Measurements from ENCODE around the gene SLC12A7. TPM values are rescaled to one million over a fixed set of nuclear protein-coding genes. Genes with fewer than 3 reads are reported as not detected.

The SLC12A7 gene
- total and polyA plus RNA-seq, 7 donors: 7.2 to 54.3 (median 16.8) TPM

DNA sequence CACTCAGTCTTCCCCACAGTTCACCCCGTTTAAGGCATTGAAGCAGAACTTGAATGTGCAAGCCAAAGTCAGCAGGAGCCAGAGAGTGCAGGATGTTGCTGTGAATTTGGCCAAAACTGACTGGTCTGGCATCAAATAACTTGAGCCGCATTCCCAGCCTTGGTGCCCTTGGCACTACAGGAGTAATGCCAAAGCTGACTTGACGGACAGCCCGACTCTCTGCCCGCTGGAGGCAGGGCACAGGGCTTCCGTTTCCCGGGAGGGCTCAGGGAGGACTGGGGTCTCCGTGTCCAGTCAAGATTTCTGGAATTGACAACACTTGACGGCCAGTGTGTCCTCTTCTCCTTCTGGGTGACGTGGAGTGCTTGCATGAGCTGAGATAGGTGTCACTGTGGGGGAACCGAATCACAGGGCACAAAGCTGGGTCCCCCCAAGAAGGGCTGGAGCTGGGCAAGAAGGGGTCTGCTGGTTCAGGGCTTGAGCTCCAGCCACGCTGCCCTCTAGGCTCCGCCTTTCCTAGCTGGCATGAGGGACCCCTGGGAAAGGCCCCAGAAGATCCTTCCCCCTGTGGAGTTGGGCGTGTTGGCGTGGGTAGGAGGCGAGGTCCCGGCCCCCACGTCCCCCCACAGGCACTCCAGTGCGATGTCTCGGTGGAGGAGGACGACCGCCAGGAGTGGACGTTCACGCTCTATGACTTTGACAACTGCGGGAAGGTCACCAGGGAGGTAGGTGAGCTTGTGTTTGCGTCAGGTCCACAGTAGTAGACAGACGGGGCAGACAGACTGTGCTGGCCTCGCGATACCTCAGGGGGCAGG lies 78.0 kb downstream of the SLC12A7 start:
- Histone ChIP-seq H3K27me3 (peaks cover 0 to 8% (median 0%) of the 10 kb centered on the region in 3 donors), H3K36me3 (no peaks in the 10 kb centered on the region), H3K27ac (no peak overlapping the region), H3K4me3 (no peak overlapping the region), H3K4me1 (no peaks in the 10 kb centered on the region), H3K9me3 (no peaks in the 10 kb centered on the region)
- intact Hi-C loops (cut with DNase I): no loop called here
- peak; percentile 39 for DNase-seq
- 86 to 93% methylated on average over 29 of the region's 29 CpGs for WGBS, 2 donors
- TF ChIP-seq EP300 (IDR thresholded peaks at IDR 0.05) (no peak), POLR2A (IDR thresholded peaks at IDR 0.05) (no peak), POLR2AphosphoS5 (IDR thresholded peaks at IDR 0.05) (no peak)
- TF ChIP-seq, protein P1, sequence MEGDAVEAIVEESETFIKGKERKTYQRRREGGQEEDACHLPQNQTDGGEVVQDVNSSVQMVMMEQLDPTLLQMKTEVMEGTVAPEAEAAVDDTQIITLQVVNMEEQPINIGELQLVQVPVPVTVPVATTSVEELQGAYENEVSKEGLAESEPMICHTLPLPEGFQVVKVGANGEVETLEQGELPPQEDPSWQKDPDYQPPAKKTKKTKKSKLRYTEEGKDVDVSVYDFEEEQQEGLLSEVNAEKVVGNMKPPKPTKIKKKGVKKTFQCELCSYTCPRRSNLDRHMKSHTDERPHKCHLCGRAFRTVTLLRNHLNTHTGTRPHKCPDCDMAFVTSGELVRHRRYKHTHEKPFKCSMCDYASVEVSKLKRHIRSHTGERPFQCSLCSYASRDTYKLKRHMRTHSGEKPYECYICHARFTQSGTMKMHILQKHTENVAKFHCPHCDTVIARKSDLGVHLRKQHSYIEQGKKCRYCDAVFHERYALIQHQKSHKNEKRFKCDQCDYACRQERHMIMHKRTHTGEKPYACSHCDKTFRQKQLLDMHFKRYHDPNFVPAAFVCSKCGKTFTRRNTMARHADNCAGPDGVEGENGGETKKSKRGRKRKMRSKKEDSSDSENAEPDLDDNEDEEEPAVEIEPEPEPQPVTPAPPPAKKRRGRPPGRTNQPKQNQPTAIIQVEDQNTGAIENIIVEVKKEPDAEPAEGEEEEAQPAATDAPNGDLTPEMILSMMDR (IDR thresholded peaks at IDR 0.05): no peak

DNA sequence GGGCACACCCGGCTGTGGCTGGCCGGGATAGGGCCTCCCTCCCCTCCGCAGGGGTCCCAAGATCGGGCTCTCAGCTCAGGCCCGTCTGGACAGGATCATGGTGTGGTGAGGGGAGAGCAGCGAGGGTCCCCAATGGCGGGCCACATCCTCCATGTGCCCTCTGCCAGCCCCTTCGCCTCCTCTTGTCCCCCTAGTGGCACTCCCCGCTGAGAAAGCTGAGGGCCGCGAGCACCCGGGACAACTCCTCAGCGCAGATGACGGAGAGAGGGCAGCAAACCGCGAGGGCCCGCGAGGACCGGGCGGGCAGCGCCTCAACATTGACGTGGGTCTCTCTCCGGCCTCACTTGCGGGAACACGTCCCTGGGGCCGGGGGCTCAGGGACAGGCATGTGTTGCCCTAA lies 78.7 kb downstream of the SLC12A7 start:
- Histone ChIP-seq H3K27ac (no peak overlapping the region), H3K36me3 (no peaks in the 10 kb centered on the region), H3K27me3 (peaks cover 0 to 8% (median 0%) of the 10 kb centered on the region in 3 donors), H3K9me3 (no peaks in the 10 kb centered on the region), H3K4me3 (no peak overlapping the region), H3K4me1 (no peaks in the 10 kb centered on the region)
- WGBS, 2 donors: 91 to 94% methylated on average over 26 of the region's 26 CpGs
- intact Hi-C loops (cut with DNase I): no loop called here
- peak; percentile 61 for DNase-seq
- no peak for TF ChIP-seq POLR2AphosphoS5 (IDR thresholded peaks at IDR 0.05)

DNA sequence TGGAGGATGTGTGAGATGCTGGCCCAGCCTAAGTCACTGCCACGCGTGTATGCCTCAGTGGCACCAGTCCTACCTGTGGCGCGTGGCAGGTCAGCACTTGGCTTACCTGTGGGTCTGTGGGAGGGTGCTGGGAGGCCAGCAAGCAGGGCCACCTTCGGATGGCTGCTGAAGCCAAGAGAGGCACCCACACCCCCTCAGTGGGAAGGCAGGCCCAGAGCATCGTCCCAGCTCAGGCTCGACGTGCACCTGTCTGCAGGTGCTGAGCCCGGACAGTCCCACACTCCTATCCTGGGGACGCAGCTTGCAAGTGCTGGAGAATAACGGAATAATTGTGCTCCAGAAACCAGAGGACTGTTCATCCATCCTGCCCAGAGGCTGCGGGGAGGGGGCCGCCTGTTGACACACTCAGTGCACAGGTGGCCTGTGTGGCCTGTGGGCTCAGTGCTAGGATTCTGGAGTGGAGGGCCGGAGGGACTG lies 79.3 kb downstream of the SLC12A7 start:
- peaks cover 0 to 8% (median 0%) of the 10 kb centered on the region in 3 donors for H3K27me3 ChIP-seq
- TF ChIP-seq EP300 (IDR thresholded peaks at IDR 0.05) (no peak), POLR2AphosphoS5 (IDR thresholded peaks at IDR 0.05) (no peak), POLR2A (IDR thresholded peaks at IDR 0.05) (no peak)
- TF ChIP-seq, protein P1 (IDR thresholded peaks at IDR 0.05): no peak
- no peaks in the 10 kb centered on the region for H3K9me3 ChIP-seq
- no peak overlapping the region for H3K27ac ChIP-seq
- no peaks in the 10 kb centered on the region for H3K36me3 ChIP-seq
- peak; percentile 52 for DNase-seq
- WGBS, 2 donors: 91 to 96% methylated on average over 14 of the region's 14 CpGs
- no peak overlapping the region for H3K4me3 ChIP-seq
- intact Hi-C loops (cut with DNase I): no loop called here
- H3K4me1 ChIP-seq: no peaks in the 10 kb centered on the region

DNA sequence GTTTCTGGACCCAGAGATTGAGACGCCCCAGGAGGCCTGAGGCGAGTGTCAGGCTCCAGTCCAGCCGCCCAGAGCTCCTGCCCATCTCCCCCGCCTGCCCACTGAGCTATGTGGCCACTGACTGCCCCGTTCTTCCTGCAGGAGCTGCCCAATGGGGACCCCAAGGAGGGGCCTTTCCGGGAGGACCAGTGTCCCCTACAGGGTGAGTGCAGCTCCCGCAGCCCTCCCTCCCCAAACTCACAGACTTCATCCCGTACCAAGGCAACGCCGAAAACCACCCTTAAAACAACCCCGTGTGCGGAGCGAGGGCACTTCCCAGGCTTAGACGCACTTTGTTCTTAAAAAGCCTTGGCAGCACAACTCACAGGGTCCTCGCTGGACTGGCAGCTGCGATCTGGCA lies 79.9 kb downstream of the SLC12A7 start:
- 89 to 93% methylated on average over 16 of the region's 16 CpGs for WGBS, 2 donors
- peak; percentile 55 for DNase-seq
- no peaks in the 10 kb centered on the region for H3K9me3 ChIP-seq
- TF ChIP-seq POLR2AphosphoS5 (IDR thresholded peaks at IDR 0.05) (no peak), POLR2A (IDR thresholded peaks at IDR 0.05) (no peak), EP300 (IDR thresholded peaks at IDR 0.05) (no peak)
- TF ChIP-seq, protein P1 (IDR thresholded peaks at IDR 0.05): no peak
- intact Hi-C loops (cut with DNase I): no loop called here
- H3K4me3 ChIP-seq: no peak overlapping the region
- H3K27me3 ChIP-seq: peaks cover 0 to 8% (median 0%) of the 10 kb centered on the region in 3 donors
- no peaks in the 10 kb centered on the region for H3K4me1 ChIP-seq
- H3K27ac ChIP-seq: no peak overlapping the region
- no peaks in the 10 kb centered on the region for H3K36me3 ChIP-seq

DNA sequence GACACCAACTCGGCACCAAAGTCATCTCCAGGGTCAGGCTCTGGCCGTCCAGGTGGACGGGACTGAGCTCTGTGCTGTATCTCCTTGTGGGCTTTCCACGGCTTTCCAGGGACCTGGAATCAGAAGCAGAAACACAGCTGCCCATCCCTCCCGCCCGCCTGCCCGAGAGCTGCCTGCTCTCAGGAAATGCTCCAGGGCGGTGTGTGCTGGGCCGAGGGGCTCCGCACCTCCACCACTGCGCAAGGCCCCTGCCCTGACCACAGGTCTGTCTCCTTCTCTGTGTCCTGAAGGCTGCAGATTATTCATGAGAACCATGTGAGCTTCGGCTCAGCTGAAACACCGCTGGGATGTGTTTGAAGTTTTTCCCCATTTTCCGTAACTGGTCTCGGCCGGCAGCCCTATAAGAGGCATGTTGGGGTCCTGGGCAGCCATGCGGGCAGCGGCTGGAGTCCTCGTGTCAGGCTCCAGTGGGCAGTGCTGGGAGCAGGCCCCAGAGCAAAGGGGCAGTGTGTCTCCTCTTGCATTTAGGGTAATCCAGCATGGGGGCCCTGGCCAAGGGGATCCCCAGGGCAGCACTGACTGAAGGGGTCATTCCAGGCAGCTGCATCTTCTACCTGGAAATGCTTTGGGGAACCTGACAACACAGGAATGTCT lies 80.4 kb downstream of the SLC12A7 start:
- H3K36me3 ChIP-seq: no peaks in the 10 kb centered on the region
- WGBS, 2 donors: 93% methylated on average over 19 of the region's 19 CpGs
- TF ChIP-seq POLR2A (IDR thresholded peaks at IDR 0.05): no peak
- TF ChIP-seq, protein P1 (IDR thresholded peaks at IDR 0.05): no peak
- TF ChIP-seq POLR2AphosphoS5 (IDR thresholded peaks at IDR 0.05): no peak
- no peak for TF ChIP-seq EP300 (IDR thresholded peaks at IDR 0.05)
- intact Hi-C loops (cut with DNase I): no loop called here
- no peak overlapping the region for H3K27ac ChIP-seq
- no peak overlapping the region for H3K4me3 ChIP-seq
- H3K9me3 ChIP-seq: no peaks in the 10 kb centered on the region
- H3K4me1 ChIP-seq: no peaks in the 10 kb centered on the region
- H3K27me3 ChIP-seq: peaks cover 0 to 8% (median 0%) of the 10 kb centered on the region in 3 donors
- DNase-seq: peak; percentile 39

Measured in sigmoid colon (tissue), 7 donors.